GM18868 (cell line): ENCODE data around the gene INSRR.

Experiments
- ATAC-seq: cut with Tn5 transposase; IDR thresholded peaks from one replicate; pipeline ENCODE4 v1.9.1; 2021; ENCODE audit warnings: mild to moderate bottlenecking, moderate library complexity; ENCODE audit not compliant: unreplicated experiment

The INSRR gene

GRCh38 chr1:156876281-156876680, 17.4 kb upstream of the INSRR start:
- no peak for ATAC-seq

- no peak for ATAC-seq
Measured at GRCh38 chr1:156875341-156875615, 16.4 kb upstream of the INSRR start.

GRCh38 chr1:156874572-156875340, 15.8 kb upstream of the INSRR start:
- no peak for ATAC-seq

GRCh38 chr1:156874142-156874541, 15.2 kb upstream of the INSRR start:
- ATAC-seq = no peak

GRCh38 chr1:156873659-156874058, 14.7 kb upstream of the INSRR start:
- no peak for ATAC-seq

GRCh38 chr1:156869455-156869854, 10.5 kb upstream of the INSRR start:
- ATAC-seq = no peak

- no peak for ATAC-seq
Measured at GRCh38 chr1:156868341-156868740, 9.4 kb upstream of the INSRR start.

- ATAC-seq = no peak
Measured at GRCh38 chr1:156866249-156866909, 7.5 kb upstream of the INSRR start.

- ATAC-seq = no peak
Measured at GRCh38 chr1:156865865-156866248, 6.9 kb upstream of the INSRR start.

GRCh38 chr1:156865258-156865657, 6.3 kb upstream of the INSRR start:
- no peak for ATAC-seq

- no peak for ATAC-seq
Measured at GRCh38 chr1:156864796-156865195, 5.9 kb upstream of the INSRR start.

- no peak for ATAC-seq
Measured at GRCh38 chr1:156863631-156864030, 4.7 kb upstream of the INSRR start.

- ATAC-seq = no peak
Measured at GRCh38 chr1:156862997-156863599, 4.2 kb upstream of the INSRR start.

GRCh38 chr1:156862584-156862983, 3.7 kb upstream of the INSRR start:
- no peak for ATAC-seq

GRCh38 chr1:156860628-156861423, 1.9 kb upstream of the INSRR start, which contains the start of gene NTRK1:
NTRK1 (plus strand) TSS chr1:156860865; CDS start chr1:156860935, 70 bp downstream.
- no peak for ATAC-seq

- no peak for ATAC-seq
Measured at GRCh38 chr1:156860113-156860627, 1.3 kb upstream of the INSRR start.

- ATAC-seq = no peak
Measured at GRCh38 chr1:156859523-156860112, 701 bp upstream of the INSRR start.

GRCh38 chr1:156858555-156858956, 361 bp downstream of the INSRR start:
- no peak for ATAC-seq

GRCh38 chr1:156857532-156857931, 1.4 kb downstream of the INSRR start:
- ATAC-seq = no peak

GRCh38 chr1:156856282-156856785, 2.6 kb downstream of the INSRR start:
- ATAC-seq = no peak

GRCh38 chr1:156854634-156855033, 4.3 kb downstream of the INSRR start:
- ATAC-seq = no peak
